Fibroblast of skin of right quadriceps (primary cell): ENCODE data around the gene TUBGCP6.
A peak's percentile ranks its signal among the peaks of the same experiment; 100 is the strongest.

Experiments used
- DNase-seq: peaks from one replicate; pipeline ENCODE4 v3.0.0-alpha.2; 2013

The TUBGCP6 gene

DNA sequence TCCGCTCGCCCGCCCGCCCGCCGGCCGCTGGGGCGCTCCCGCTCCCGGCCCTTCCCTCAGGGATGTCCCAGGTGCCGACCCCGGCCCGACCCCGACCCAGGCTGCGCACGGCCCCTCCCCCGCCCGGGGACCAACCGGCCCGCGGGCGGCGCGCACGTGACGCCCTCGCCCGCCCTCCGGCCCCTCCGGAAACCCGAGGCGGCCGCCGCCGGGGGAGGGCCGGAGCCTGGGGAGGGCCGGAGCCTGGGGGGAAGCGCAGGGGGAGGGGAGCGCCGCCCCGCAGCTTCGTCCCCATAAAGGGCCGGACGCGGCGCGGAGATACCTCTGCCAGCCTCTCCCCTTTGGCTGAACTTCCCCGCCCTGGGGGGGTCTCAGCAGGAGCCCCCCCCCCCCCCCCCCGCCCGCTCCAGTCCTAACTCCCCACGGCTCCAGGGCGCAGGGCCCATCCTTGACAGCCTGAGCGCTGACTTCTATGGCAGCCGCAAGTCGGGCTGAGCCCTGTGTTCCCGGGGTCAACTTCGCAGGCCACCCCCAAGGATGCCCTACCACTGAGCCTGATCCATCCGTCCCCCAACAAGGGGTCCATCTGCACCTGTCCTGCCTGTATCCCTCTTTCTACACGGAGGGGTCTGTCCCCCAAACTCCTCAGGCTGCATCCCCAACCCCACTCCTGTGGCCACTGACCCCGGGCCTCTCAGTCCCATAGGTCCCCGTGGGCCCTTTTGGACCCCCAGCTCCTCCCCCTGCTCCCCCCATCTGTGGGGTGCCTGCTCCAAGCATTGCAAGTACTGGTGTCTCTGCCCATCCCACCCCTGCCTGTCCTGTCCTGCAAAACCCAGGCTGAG lies 17.0 kb upstream of the TUBGCP6 start, which contains the start of gene MAPK12:
MAPK12 (minus strand) TSS at position 69 of the 845 bp plus-strand sequence. CDS start 174 bp downstream, outside the sequence.
- no peak for DNase-seq

DNA sequence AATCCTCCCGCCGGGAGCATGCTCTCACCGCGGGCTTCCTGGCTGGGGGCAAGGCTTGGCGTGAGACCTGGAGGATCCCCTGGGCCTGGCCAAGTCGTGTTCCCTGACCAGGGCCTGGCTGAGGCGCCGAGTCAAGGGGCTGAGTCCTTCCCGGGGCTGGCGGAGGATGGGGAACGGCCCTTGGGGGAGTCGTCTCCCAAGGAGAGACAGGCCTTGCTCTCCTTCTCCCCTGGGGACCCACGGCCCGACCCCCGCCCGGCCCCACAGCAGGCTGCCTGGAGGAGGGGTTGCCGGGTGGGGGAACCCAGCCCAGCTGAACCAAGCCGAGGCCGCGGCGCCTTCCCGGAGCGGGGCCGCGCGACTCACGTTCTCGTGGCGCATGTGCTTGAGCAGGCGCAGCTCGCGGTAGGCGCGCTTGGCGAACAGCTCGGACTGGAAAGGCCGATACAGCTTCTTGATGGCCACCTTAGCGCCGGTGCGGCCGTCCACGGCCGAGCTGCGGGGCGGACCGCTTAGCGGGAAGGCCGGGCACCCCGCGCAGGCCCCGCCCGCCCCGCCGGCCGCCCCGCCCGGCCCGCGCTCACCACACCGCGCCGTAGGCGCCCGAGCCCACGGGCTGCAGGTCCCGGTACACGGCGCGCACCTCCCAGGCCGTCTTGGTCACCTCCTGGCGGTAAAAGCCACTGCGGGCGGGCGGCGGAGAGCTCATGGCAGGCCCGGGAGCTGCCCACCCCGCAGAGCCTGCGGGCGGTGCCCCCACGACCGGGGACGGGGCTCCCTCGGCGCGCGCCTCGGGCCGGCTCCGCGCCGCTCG lies 16.2 kb upstream of the TUBGCP6 start:
- DNase-seq: peak; percentile 47

DNA sequence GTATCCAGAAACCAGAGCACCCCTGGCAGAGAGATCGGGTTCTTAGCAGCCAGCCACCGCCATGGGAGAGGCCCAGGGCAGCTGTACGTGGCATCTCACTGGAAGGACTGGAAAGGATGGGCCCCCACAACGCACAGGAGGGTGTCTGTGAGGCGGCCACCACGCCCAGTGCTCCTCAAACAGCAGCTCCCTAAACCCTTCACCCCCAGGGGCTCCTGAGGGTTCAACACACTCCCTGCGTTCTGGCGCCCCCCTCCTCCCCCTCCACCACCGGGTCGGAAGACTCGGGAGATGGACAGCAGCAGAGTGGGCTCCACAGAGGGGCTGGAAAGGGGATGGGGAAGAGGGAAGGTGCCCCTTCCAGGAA lies 15.6 kb upstream of the TUBGCP6 start:
- DNase-seq: no peak

GRCh38 chr22:50259302-50259701 lies 14.5 kb upstream of the TUBGCP6 start:
- DNase-seq: no peak

DNA sequence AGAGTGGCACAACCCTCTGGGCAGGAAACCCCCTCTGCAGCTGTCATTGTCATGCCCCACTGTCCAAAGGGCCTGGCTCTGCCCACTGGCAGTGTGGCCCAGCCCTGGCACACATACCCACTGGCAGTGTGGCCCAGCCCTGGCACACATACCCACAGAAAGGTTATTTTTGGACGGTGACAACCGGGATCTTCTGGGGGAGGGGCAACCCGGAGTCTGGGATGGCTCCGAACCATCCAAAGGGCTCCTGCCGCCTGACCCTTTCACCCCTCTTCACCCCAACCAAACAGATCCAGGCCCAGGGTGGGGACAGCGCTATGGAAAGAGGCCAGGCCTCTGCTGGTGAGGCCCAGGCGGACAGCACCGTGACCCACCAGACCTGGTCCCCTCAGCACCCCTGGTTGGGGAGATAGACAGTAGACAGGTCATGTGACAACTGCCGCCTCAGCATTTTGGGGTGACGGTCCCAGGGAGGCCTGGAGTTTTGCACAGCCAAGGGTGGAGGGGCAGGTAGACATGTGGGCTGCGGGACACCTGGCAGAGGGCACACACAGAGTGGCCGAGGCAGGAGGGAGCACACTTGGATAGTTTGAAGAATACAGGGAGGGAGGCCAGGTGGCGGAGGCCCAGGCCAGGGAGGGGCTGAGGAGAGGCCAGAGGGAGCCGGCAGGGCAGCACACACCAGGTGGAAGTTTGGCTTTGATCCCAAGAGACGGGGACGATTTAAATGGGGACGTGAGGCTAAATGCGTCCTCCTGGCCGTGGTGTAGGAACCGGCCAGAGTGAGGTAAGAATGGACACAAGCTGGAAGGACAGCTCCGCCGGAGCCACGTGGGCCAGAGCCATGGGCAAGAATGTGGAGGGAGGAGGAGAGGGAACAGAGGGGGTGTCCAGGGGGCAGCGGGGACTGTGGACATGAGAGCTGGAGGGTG lies 13.8 kb upstream of the TUBGCP6 start:
- DNase-seq: no peak

GRCh38 chr22:50257451-50258360 lies 12.9 kb upstream of the TUBGCP6 start:
- DNase-seq: no peak

GRCh38 chr22:50257041-50257440 lies 12.2 kb upstream of the TUBGCP6 start:
- no peak for DNase-seq

- no peak for DNase-seq
Measured at GRCh38 chr22:50256258-50256862, 11.5 kb upstream of the TUBGCP6 start.

DNA sequence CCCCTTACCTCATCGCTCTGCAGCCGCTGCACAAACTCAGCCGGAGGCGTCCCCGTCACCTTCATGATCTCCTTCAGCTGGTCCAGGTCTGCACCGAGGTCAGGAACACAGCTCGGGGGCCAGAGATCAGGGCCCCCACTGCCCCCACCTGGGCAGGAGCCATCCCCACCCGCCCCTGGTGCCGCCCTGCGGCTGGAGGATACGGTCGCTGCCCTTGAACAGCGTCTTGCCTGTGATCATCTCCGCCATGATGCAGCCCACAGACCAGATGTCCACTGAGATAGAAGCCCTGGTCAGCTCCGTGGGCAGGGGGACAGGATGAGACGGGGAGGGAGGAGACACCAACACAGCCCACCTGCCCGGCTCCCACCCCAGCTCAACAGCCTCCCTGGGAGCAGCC lies 10.8 kb upstream of the TUBGCP6 start:
- DNase-seq: no peak

GRCh38 chr22:50255099-50255498 lies 10.3 kb upstream of the TUBGCP6 start:
- no peak for DNase-seq

- no peak for DNase-seq
Measured at GRCh38 chr22:50253941-50254340, 9.1 kb upstream of the TUBGCP6 start.

- DNase-seq: no peak
Measured at GRCh38 chr22:50253046-50253915, 8.5 kb upstream of the TUBGCP6 start.

GRCh38 chr22:50252082-50253045 lies 7.5 kb upstream of the TUBGCP6 start:
- peak; percentile 60 for DNase-seq

DNA sequence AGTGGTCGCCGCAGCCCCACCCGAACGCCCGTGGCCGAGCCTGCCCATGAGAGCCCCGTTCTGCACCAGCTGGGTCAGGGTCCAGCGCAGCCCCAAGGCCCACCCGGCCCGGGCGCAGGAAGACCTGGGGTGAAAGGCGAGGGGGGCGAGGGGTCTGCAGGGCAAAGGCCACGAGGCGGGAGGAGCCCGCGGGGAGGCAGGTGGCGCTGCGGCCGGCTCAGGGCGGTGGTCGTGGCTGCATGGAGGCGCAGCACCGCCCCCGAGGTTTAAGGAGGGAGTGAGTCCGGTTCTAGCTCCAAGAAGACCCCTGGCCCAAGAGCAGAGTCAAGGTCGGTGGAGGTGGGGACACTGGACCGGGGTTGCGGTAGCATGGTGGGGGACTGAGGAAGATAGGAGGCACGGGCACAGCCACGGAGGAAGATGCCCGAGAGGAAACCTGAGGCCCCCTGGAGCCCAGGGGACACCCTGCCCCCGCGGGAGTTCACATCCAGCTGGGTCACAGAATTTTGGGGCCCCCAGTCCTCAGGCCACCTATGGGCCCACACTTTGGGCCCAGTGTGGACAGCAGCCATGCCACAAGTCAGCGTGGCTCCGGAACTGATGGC lies 6.8 kb upstream of the TUBGCP6 start:
- DNase-seq: no peak

DNA sequence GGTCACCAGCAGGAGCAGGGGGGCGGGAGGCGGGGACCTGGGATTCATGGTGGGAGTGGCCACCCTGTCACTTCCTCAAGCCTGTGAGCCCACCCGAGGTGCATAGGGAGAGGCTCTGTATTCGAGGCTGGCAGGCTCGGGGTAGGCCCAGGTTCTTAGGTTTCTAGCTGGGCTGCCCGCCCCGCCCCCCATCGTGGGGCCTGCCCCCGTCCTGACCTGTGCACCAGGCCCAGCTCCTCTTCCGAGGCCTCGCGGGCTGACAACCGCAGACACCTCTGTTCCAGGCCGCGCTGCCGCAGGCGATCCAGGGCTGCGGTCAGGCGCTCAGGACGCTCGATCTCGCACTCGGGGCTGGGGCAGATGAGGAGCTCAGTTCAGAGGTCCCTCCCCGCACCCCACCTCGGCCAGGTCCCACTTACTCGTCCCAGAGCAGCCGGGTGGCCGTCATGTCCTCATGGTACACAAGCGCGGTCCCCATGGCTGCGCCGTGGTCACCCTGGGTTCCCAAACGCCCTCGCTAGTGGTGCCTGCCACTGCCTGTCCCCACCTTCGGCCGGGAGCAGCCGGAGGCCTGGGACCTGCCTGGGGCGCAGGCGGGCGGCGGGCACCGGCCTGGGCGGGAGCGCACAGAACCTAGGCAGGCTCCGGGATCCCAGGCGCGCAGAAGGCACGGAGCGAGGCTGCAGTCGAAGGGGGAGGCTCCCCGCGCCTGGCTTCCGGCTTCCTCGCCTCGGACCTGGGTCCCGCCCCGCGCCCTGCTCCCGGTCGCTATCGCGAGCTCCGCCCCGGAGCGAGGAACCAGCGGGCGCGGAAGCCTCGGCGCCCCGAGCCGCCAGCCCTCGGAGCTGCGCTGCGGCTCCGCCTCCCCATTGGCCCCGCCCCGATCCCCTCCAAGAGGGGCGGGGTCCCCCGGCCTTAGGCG lies 6.0 kb upstream of the TUBGCP6 start, which contains the start of gene HDAC10:
HDAC10 (minus strand) TSS at position 711 of the 922 bp plus-strand sequence; CDS start at position 478, 233 bp downstream.
- peak; percentile 80 for DNase-seq

DNA sequence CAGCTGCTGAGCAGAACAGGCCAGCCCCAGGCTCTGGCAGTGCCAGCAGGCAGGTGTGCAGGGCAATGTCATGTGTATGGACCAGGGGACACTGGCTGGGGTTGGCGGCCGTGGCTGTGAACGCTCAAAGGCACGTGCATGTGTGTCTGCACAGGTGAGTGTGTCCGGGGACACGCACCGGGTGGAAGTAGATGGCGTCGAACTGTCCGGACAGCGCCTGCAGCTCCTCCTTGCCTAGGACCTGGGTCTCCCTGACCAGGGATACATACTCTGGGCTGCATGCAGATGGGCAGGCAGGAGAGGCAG lies 5.4 kb upstream of the TUBGCP6 start:
- DNase-seq: no peak
